ENCODE results near the gene KIAA0232. TPM values are rescaled to one million over a fixed set of nuclear protein-coding genes. Genes with fewer than 3 reads are reported as not detected.

KIAA0232 gene
- total RNA-seq, 4 donors from 2014 or later: 34.6 to 54.0 (median 47.8) TPM

DNA sequence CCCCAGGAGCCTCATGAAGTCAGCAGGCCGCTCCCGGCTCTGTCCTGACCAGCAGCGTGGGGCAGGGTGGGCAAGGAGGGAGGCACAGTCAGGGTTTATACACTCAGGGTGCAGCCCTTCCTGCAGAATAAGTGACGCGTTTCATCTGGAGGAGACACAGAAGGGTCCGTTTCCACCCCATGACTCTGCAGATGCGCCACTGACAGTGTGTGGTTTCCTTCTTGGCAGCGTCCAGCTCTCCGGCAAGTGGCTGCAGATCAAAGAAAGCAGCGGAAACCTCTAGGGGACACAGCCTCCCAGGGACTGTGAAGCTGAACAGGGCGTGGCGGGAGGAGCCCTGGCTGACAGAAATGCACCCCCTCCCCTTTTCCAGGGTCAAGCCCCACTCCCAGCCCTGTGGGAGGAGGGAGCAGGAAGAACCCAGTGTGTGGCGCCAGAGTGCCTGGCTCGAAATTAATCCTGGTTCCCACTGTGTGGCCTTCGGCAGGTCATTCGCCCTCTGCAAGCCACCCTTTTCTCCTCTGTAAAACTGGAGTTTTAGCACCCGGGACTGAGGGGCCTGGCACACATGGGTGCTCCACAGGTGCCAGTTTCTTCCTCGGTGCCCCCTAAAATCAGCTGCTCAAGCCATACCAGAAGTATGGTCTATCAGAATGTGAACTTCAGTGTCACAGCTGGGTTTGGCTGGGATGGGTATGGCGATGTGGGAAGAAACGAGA lies 109.8 kb downstream of the KIAA0232 start:
- intact Hi-C loops (cut with DNase I): no loop called here
- Histone ChIP-seq H3K9me3 (no peaks in the 10 kb centered on the region), H3K36me3 (no peaks in the 10 kb centered on the region), H3K27me3 (no peaks in the 10 kb centered on the region), H3K4me1 (peaks cover 13 to 24% (median 19%) of the 10 kb centered on the region in 4 donors), H3K27ac (replicated peaks in 1 of 4) (peak overlapping the region in 3 of 4 donors; percentile 19 to 37 (median 34)), H3K4me3 (peak overlapping the region in 3 of 4 donors; percentile 7 to 39 (median 10))
- no peak for DNase-seq (ENCODE audit: extremely low spot score)
- TF ChIP-seq, protein P1, sequence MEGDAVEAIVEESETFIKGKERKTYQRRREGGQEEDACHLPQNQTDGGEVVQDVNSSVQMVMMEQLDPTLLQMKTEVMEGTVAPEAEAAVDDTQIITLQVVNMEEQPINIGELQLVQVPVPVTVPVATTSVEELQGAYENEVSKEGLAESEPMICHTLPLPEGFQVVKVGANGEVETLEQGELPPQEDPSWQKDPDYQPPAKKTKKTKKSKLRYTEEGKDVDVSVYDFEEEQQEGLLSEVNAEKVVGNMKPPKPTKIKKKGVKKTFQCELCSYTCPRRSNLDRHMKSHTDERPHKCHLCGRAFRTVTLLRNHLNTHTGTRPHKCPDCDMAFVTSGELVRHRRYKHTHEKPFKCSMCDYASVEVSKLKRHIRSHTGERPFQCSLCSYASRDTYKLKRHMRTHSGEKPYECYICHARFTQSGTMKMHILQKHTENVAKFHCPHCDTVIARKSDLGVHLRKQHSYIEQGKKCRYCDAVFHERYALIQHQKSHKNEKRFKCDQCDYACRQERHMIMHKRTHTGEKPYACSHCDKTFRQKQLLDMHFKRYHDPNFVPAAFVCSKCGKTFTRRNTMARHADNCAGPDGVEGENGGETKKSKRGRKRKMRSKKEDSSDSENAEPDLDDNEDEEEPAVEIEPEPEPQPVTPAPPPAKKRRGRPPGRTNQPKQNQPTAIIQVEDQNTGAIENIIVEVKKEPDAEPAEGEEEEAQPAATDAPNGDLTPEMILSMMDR (IDR thresholded peaks at IDR 0.05): no peak
- peak; percentile 28 for TF ChIP-seq POLR2A (IDR thresholded peaks at IDR 0.05; ENCODE audit: low read depth)
- TF ChIP-seq POLR2AphosphoS5 (IDR thresholded peaks at IDR 0.05): peak in 1 of 2 donors; percentile 39
- TF ChIP-seq EP300 (IDR thresholded peaks at IDR 0.05): no peak
- WGBS: 33% methylated on average over 10 of the region's 20 CpGs

DNA sequence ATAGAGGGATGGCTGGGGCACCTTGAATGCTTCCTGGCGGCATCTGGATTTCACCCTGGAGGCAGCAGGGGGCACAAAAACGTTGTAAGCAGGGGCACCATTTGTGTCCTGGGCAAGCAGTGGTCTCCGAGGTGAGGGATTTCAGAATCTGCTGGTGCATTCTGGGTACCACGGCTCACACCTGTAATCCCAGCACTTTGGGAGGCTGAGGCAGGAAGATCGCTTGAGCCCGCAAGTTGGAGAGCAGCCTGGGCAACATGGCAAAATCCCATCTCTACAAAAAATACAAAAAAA lies 110.3 kb downstream of the KIAA0232 start:
- Histone ChIP-seq H3K4me3 (no peak overlapping the region), H3K4me1 (peaks cover 13 to 22% (median 16%) of the 10 kb centered on the region in 4 donors), H3K36me3 (no peaks in the 10 kb centered on the region), H3K9me3 (no peaks in the 10 kb centered on the region), H3K27ac (replicated peaks in 1 of 4) (peak overlapping the region in 1 of 4 donors; percentile 19), H3K27me3 (no peaks in the 10 kb centered on the region)
- no peak for DNase-seq (ENCODE audit: extremely low spot score)
- 72% methylated on average over 6 of the region's 6 CpGs for WGBS
- TF ChIP-seq, protein P1 (IDR thresholded peaks at IDR 0.05): no peak
- no peak for TF ChIP-seq POLR2AphosphoS5 (IDR thresholded peaks at IDR 0.05)
- TF ChIP-seq POLR2A (IDR thresholded peaks at IDR 0.05; ENCODE audit: low read depth): no peak
- TF ChIP-seq EP300 (IDR thresholded peaks at IDR 0.05): no peak
- intact Hi-C loops (cut with DNase I): no loop called here

DNA sequence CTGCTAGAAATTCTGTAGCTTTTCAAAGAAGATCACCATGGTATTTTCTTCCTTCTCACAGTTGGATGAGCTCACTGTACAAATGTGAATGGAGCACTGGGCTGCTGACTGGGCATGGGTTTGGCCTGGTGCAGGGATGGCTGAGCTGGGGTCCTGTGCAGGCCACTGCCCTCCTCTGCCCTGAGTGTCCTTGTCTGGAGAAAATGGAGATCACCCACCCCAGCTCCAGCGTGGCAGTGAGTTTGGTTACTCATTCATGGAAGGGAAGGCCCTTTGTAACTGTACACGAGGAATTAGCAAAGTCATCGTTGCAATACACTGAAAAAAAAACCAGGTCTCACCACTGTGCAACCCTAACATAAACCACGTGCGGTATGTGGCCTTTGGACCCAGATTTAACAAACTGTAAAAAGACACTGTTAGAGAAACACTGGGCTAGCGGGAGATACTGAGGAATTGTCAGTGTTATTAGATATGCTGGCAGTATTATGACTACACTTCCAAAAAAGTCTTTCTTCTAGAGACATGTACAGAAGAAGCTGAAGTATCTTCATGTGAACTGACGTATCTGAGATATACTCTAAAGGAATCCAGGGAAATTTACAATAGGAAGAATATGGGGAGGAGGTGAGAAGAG lies 111.0 kb downstream of the KIAA0232 start:
- intact Hi-C loops (cut with DNase I): no loop called here
- Histone ChIP-seq H3K27me3 (no peaks in the 10 kb centered on the region), H3K27ac (replicated peaks in 1 of 4) (no peak overlapping the region), H3K4me3 (no peak overlapping the region), H3K9me3 (no peaks in the 10 kb centered on the region), H3K4me1 (peaks cover 9 to 14% (median 11%) of the 10 kb centered on the region in 4 donors), H3K36me3 (no peaks in the 10 kb centered on the region)
- no peak for DNase-seq (ENCODE audit: extremely low spot score)
- no peak for TF ChIP-seq POLR2A (IDR thresholded peaks at IDR 0.05; ENCODE audit: low read depth)
- no peak for TF ChIP-seq EP300 (IDR thresholded peaks at IDR 0.05)
- TF ChIP-seq, protein P1 (IDR thresholded peaks at IDR 0.05): no peak
- no peak for TF ChIP-seq POLR2AphosphoS5 (IDR thresholded peaks at IDR 0.05)
- 76% methylated on average over 6 of the region's 7 CpGs for WGBS

- no peaks in the 10 kb centered on the region for H3K36me3 ChIP-seq
- H3K4me1 ChIP-seq: peaks cover 9 to 11% (median 11%) of the 10 kb centered on the region in 4 donors
- WGBS: 93% methylated on average over 3 of the region's 3 CpGs
- no peak overlapping the region for H3K27ac ChIP-seq (replicated peaks in 1 of 4)
- DNase-seq (ENCODE audit: extremely low spot score): no peak
- intact Hi-C loops (cut with DNase I): no loop called here
- no peaks in the 10 kb centered on the region for H3K27me3 ChIP-seq
- TF ChIP-seq POLR2A (IDR thresholded peaks at IDR 0.05; ENCODE audit: low read depth) (no peak), EP300 (IDR thresholded peaks at IDR 0.05) (no peak), POLR2AphosphoS5 (IDR thresholded peaks at IDR 0.05) (no peak)
- TF ChIP-seq, protein P1 (IDR thresholded peaks at IDR 0.05): no peak
- no peaks in the 10 kb centered on the region for H3K9me3 ChIP-seq
- no peak overlapping the region for H3K4me3 ChIP-seq
Measured at GRCh38 chr4:6894086-6894478, 111.6 kb downstream of the KIAA0232 start.

Data from esophagus muscularis mucosa (tissue), 4 donors.